GM12872 (cell line): ENCODE results near the gene IGF2BP3.

ENCODE experiments used
- CTCF ChIP-seq: IDR thresholded peaks from 3 replicates; pipeline ENCODE4 v1.5.1; 2011; ENCODE audit warnings: low read depth, mild to moderate bottlenecking, low read length, moderate library complexity; ENCODE audit not compliant: insufficient read depth

IGF2BP3 gene

GRCh38 chr7:23415198-23415597 lies 55.1 kb downstream of the IGF2BP3 start:
- no peak for TF ChIP-seq CTCF

GRCh38 chr7:23410446-23411183 lies 59.7 kb downstream of the IGF2BP3 start:
- no peak for TF ChIP-seq CTCF

- no peak for TF ChIP-seq CTCF
These were observed 65.1 kb downstream of the IGF2BP3 start for GRCh38 chr7:23405240-23405618.

- TF ChIP-seq CTCF, result no peak
These were observed 65.6 kb downstream of the IGF2BP3 start for GRCh38 chr7:23404546-23405239.

- TF ChIP-seq CTCF, result no peak
These were observed 66.3 kb downstream of the IGF2BP3 start for GRCh38 chr7:23403970-23404369.

GRCh38 chr7:23397241-23397640 lies 73.0 kb downstream of the IGF2BP3 start:
- no peak for TF ChIP-seq CTCF

- no peak for TF ChIP-seq CTCF
These were observed 73.9 kb downstream of the IGF2BP3 start for GRCh38 chr7:23396222-23397015.
